H9 (cell line): ENCODE data around the gene SLITRK2. TPM values are rescaled to one million over a fixed set of nuclear protein-coding genes. Genes with fewer than 3 reads are reported as not detected.

Source experiments
- DNase-seq: peaks from one replicate; pipeline ENCODE4 v3.0.0-alpha.2; 2017
- H2AFZ ChIP-seq: one replicate; pipeline ENCODE4 v1.6.1; 2013; ENCODE audit warnings: mild to moderate bottlenecking, low read length, control low read depth, moderate library complexity
- H2AK5ac ChIP-seq: 2 replicates; pipeline ENCODE4 v1.6.1; 2013; ENCODE audit warnings: low read length, control low read depth, mixed read lengths; ENCODE audit not compliant: insufficient read length
- H2BK120ac ChIP-seq: one replicate; pipeline ENCODE4 v1.6.1; 2013; ENCODE audit warnings: low read depth, mild to moderate bottlenecking, low read length, control low read depth, inconsistent platforms; ENCODE audit not compliant: poor library complexity, severe bottlenecking
- H2BK12ac ChIP-seq: 2 replicates; pipeline ENCODE4 v1.6.1; 2013; ENCODE audit warnings: low read length, control low read depth, mixed read lengths, low read depth; ENCODE audit not compliant: insufficient read length
- H2BK15ac ChIP-seq: 2 replicates; pipeline ENCODE4 v1.6.1; 2013; ENCODE audit warnings: low read depth, low read length, control low read depth
- H2BK20ac ChIP-seq: one replicate; pipeline ENCODE4 v1.6.1; 2013; ENCODE audit warnings: low read depth, mild to moderate bottlenecking, low read length, control low read depth, inconsistent platforms; ENCODE audit not compliant: poor library complexity, severe bottlenecking
- H2BK5ac ChIP-seq: 2 replicates; pipeline ENCODE4 v1.6.1; 2013; ENCODE audit warnings: low read length, control low read depth, mixed read lengths; ENCODE audit not compliant: insufficient read length
- H3K14ac ChIP-seq: 2 replicates; pipeline ENCODE4 v1.6.1; 2013; ENCODE audit warnings: low read length, control low read depth; ENCODE audit not compliant: insufficient read depth
- H3K18ac ChIP-seq: 2 replicates; pipeline ENCODE4 v1.6.1; 2013; ENCODE audit warnings: low read depth, mild to moderate bottlenecking, mixed read lengths, low read length, control low read depth; ENCODE audit not compliant: insufficient read length
- H3K23ac ChIP-seq: 2 replicates; pipeline ENCODE4 v1.6.1; 2013; ENCODE audit warnings: low read length, control low read depth, mixed read lengths, low read depth; ENCODE audit not compliant: insufficient read length
- H3K23me2 ChIP-seq: 2 replicates; pipeline ENCODE4 v1.6.1; 2013; ENCODE audit warnings: low read depth, mild to moderate bottlenecking, mixed read lengths, low read length, control low read depth; ENCODE audit not compliant: insufficient read length, poor library complexity, severe bottlenecking
- H3K27ac ChIP-seq: 2 replicates; pipeline ENCODE4 v1.5.1; 2013; ENCODE audit warnings: low read length, control low read depth, mixed read lengths, low read depth; ENCODE audit not compliant: insufficient read length
- H3K27me3 ChIP-seq: 2 replicates; pipeline ENCODE4 v1.6.1; 2013; ENCODE audit warnings: low read length, control low read depth, inconsistent platforms; ENCODE audit not compliant: insufficient read depth
- H3K4ac ChIP-seq: 2 replicates; pipeline ENCODE4 v1.6.1; 2013; ENCODE audit warnings: low read depth, mild to moderate bottlenecking, control low read depth, inconsistent platforms, low read length, moderate library complexity
- H3K4me1 ChIP-seq: 2 replicates; pipeline ENCODE4 v1.6.1; 2013; ENCODE audit warnings: low read length, control low read depth, inconsistent platforms; ENCODE audit not compliant: insufficient read depth
- H3K4me2 ChIP-seq: 2 replicates; pipeline ENCODE4 v1.6.1; 2013; ENCODE audit warnings: low read length, control low read depth, mixed read lengths; ENCODE audit not compliant: insufficient read length, insufficient read depth
- H3K56ac ChIP-seq: 2 replicates; pipeline ENCODE4 v1.6.1; 2013; ENCODE audit warnings: low read depth, mild to moderate bottlenecking, mixed read lengths, low read length, control low read depth; ENCODE audit not compliant: insufficient read length
- H3K79me1 ChIP-seq: 2 replicates; pipeline ENCODE4 v1.6.1; 2013; ENCODE audit warnings: low read depth, mild to moderate bottlenecking, moderate library complexity, low read length, control low read depth, inconsistent platforms; ENCODE audit not compliant: insufficient read depth, poor library complexity, severe bottlenecking
- H3K79me2 ChIP-seq: 2 replicates; pipeline ENCODE4 v1.6.1; 2013; ENCODE audit warnings: low read length, control low read depth, inconsistent platforms; ENCODE audit not compliant: insufficient read depth
- H3K9ac ChIP-seq: 2 replicates; pipeline ENCODE4 v1.6.1; 2013; ENCODE audit warnings: low read length, control low read depth, mixed read lengths; ENCODE audit not compliant: insufficient read length; ENCODE audit errors: extremely low read depth
- H3K9me3 ChIP-seq: one replicate; pipeline ENCODE4 v1.6.1; 2013; ENCODE audit warnings: low read depth, low read length, inconsistent platforms; ENCODE audit not compliant: control insufficient read depth
- H3T11ph ChIP-seq: one replicate; pipeline ENCODE4 v1.6.1; 2013; ENCODE audit warnings: mild to moderate bottlenecking, low read length, control low read depth, inconsistent platforms
- H4K20me1 ChIP-seq: one replicate; pipeline ENCODE4 v1.6.1; 2013; ENCODE audit not compliant: control insufficient read depth, insufficient read length, insufficient read depth
- H4K5ac ChIP-seq: 2 replicates; pipeline ENCODE4 v1.6.1; 2013; ENCODE audit warnings: low read depth, mild to moderate bottlenecking, mixed read lengths, low read length, control low read depth; ENCODE audit not compliant: insufficient read length
- H4K8ac ChIP-seq: replicated peaks from 2 replicates; pipeline ENCODE4 v1.6.1; 2013; ENCODE audit warnings: low read length, control low read depth, mixed read lengths, low read depth; ENCODE audit not compliant: insufficient read length
- H4K91ac ChIP-seq: 2 replicates; pipeline ENCODE4 v1.6.1; 2013; ENCODE audit warnings: low read depth, mild to moderate bottlenecking, moderate library complexity, mixed read lengths, low read length, control low read depth; ENCODE audit not compliant: insufficient read length
- H3K27ac Mint-ChIP-seq, 3 experiments: 2 replicates in 2 of 3; 3 replicates in 1 of 3; pipeline ENCODE4 v1.8.0; 2020 to 2021; ENCODE audit warnings: mixed read lengths in 3 of 3, mild to moderate bottlenecking in 1 of 3, moderate library complexity in 1 of 3
- H3K27me3 Mint-ChIP-seq: 2 replicates; pipeline ENCODE4 v1.8.0; 2021; ENCODE audit warnings: low read depth, mild to moderate bottlenecking, moderate library complexity, mixed read lengths
- H3K36me3 Mint-ChIP-seq, 3 experiments: 2 replicates in 2 of 3; 3 replicates in 1 of 3; pipeline ENCODE4 v1.8.0; 2020 to 2021; ENCODE audit warnings: low read depth in 3 of 3, mixed read lengths in 3 of 3; ENCODE audit not compliant: insufficient read depth in 1 of 3
- H3K4me1 Mint-ChIP-seq, 2 experiments: 2 replicates each; pipeline ENCODE4 v1.8.0; 2020; ENCODE audit warnings: mixed read lengths in 2 of 2
- H3K4me3 Mint-ChIP-seq, 2 experiments: 2 replicates in 1 of 2; 3 replicates in 1 of 2; pipeline ENCODE4 v1.8.0; 2020 to 2021; ENCODE audit warnings: mild to moderate bottlenecking in 2 of 2, mixed read lengths in 2 of 2, moderate library complexity in 1 of 2
- H3K9me3 Mint-ChIP-seq, 2 experiments: 2 replicates in 1 of 2; 3 replicates in 1 of 2; pipeline ENCODE4 v1.8.0; 2020; ENCODE audit warnings: mild to moderate bottlenecking in 2 of 2, mixed read lengths in 2 of 2, moderate library complexity in 1 of 2
- CTCF ChIP-seq: fragments of 200-600 bp; sonication (generic); conservative IDR thresholded peaks from 3 replicates; pipeline ENCODE4 v1.8.0; 2021; ENCODE audit warnings: antibody characterized with exemption, mild to moderate bottlenecking
- whole genome bisulfite sequencing: extraction: QIAGEN DNeasy Blood & Tissue Kit; methylation state at CpG from one replicate; pipeline ENCODE4 v1.1.7; 2013; ENCODE audit warnings: missing lambda C conversion rate, low lambda C conversion rate, mixed read lengths; ENCODE audit not compliant: insufficient read length; ENCODE audit errors: extremely low coverage; 5-methylcytosine and 5-hydroxymethylcytosine counted together
- total RNA-seq: library from RNA; stranded (reverse); gene quantifications from 2 replicates; pipeline ENCODE4 v1.2.1, GENCODE V29; 2021

SLITRK2 gene
- total RNA-seq, 1 experiment from 2014 or later: 0.09 TPM

- no peak overlapping the region for H4K5ac ChIP-seq
- no peak overlapping the region for H3K56ac ChIP-seq
- no peaks in the 10 kb centered on the region for H3K23me2 ChIP-seq
- no peak overlapping the region for H3K27ac ChIP-seq
- H2AFZ ChIP-seq: no peak overlapping the region
- no peak overlapping the region for H3K4me2 ChIP-seq
- no peak overlapping the region for H3K9ac ChIP-seq
- H3K27ac Mint-ChIP-seq: no peak overlapping the region
- peaks cover 2 to 4% (median 4%) of the 10 kb centered on the region in 3 experiments; a peak in 5 of 7 replicates for H3K36me3 Mint-ChIP-seq
- no peaks in the 10 kb centered on the region for H4K20me1 ChIP-seq
- no peaks in the 10 kb centered on the region for H3K79me1 ChIP-seq
- H3K9me3 Mint-ChIP-seq: peaks cover 43 to 52% of the 10 kb centered on the region in 2 experiments
- H3K4me3 Mint-ChIP-seq: no peak overlapping the region
- H2AK5ac ChIP-seq: no peak overlapping the region
- no peak overlapping the region for H3K18ac ChIP-seq
- H4K8ac ChIP-seq: no peak overlapping the region
- no peak overlapping the region for H3T11ph ChIP-seq
- no peak overlapping the region for H3K23ac ChIP-seq
- H3K4me1 Mint-ChIP-seq: peaks cover 4 to 7% of the 10 kb centered on the region in 2 experiments; a peak in 2 of 4 replicates
- no peak for TF ChIP-seq CTCF
- peaks cover 23% of the 10 kb centered on the region for H3K9me3 ChIP-seq
- no peak overlapping the region for H3K4ac ChIP-seq
- H2BK120ac ChIP-seq: no peak overlapping the region
- H4K91ac ChIP-seq: no peak overlapping the region
- WGBS: no CpG with 5 or more reads among the region's 4 CpGs
- no peak overlapping the region for H2BK20ac ChIP-seq
- H3K14ac ChIP-seq: no peak overlapping the region
- no peak for DNase-seq
- H2BK15ac ChIP-seq: no peak overlapping the region
- H3K27me3 ChIP-seq: peaks cover 21% of the 10 kb centered on the region; the same call in 1 of the 2 replicates
- H3K4me1 ChIP-seq: no peaks in the 10 kb centered on the region
- H3K79me2 ChIP-seq: no peaks in the 10 kb centered on the region
- no peak overlapping the region for H2BK12ac ChIP-seq
- no peak overlapping the region for H2BK5ac ChIP-seq
- H3K27me3 Mint-ChIP-seq: peaks cover 38% of the 10 kb centered on the region
Measured at GRCh38 chrX:145826466-145826865, 8.8 kb downstream of the SLITRK2 start.
